GM18520 (cell line): ENCODE results near the gene NDOR1.
A peak's percentile ranks its signal among the peaks of the same experiment; 100 is the strongest.

Experiments used
- ATAC-seq: cut with Tn5 transposase; IDR thresholded peaks from one replicate; pipeline ENCODE4 v1.9.1; 2021; ENCODE audit not compliant: unreplicated experiment

NDOR1 gene

DNA sequence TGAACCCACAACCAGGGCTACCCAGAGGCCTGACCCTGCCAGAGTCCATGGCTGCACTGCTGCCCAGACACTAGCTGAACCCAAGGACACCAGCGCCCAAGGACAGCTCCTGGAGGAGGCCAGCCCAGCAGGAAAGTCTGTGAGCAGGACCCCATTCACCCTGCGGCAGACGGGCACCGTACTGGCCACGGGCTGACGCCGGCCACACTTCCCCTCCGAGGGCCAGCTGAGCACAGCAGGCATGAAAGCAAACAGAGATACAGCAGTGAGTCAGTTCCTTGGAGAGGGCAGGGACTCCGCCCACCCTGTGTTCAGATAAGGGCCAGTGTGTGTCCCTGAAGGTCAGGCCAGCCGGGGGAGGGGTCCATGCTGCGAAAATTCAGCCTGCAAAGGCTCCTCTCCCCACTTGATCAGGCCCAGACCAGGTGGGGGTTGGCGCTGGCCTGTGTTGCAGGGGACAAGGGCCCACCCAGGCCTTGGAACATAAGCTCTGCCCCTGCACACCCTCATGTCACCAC, 13.3 kb downstream of the NDOR1 start:
- no peak for ATAC-seq

DNA sequence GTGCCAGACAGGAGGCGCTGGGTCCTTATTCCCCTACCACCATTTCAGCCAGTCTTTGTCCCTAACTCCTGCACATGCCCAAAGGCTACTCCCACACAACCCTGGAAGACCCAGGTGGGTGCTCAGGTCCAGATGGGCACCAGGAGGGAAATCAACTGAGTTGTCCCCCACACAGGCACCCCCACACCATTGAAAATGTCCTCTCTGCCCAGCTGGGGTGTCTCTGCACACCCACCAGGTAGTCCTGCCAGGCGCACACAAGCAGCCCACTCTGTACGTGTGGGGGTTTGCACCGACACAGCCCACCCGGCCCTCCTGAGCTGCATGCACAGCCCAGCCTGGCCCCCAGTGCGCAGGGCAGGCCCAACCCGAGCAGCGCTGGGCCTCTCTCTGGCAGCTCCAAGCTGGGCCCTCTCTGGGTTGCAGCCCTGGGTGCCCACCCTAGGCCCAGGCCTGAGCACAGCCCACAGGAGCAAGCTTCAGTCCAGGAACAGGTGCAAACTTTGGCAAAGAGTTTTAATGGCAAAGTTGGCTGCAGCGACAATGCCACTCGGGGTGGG, 14.3 kb downstream of the NDOR1 start:
- ATAC-seq, result no peak

DNA sequence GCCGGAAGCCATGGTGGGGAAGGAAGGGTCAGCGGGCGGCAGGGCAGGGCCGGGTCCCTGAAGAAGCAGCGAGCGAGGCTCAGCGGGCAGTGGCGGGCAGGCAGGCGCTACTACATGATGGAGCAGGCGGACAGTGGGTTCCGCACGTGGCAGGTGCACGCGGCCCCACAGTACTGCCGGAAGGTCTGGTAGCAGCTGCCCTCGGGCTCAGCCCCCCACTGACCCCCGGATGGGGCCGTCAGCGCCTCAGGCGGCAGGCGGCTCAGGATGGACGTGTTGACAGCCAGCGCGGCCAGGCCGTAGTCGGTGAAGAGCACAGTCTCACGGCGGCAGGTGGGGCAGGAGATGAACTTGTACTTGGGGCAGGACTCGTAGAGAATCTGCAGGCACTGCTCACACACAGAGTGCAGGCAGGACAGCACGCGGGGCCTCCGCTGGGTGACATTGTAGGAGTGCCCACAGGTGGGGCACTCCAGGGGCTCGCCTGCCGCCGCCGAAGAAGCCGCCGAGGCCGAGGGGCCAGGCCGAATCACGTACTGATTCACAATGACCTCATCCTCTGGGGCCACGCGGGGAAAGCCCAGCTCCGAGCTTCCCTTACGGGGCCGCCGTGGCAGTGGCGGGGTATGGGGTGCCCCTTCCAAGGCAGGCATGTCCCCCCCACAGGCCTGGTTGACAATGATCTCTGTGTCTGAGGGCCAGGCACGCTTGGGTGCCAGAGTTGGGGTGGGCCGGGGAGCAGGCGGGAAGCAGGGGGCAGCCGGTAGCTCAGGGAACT, 15.0 kb downstream of the NDOR1 start:
- no peak for ATAC-seq

- ATAC-seq, result no peak
These were observed 15.6 kb downstream of the NDOR1 start for GRCh38 chr9:137221095-137221505.

GRCh38 chr9:137221506-137222111, 16.1 kb downstream of the NDOR1 start:
- no peak for ATAC-seq

DNA sequence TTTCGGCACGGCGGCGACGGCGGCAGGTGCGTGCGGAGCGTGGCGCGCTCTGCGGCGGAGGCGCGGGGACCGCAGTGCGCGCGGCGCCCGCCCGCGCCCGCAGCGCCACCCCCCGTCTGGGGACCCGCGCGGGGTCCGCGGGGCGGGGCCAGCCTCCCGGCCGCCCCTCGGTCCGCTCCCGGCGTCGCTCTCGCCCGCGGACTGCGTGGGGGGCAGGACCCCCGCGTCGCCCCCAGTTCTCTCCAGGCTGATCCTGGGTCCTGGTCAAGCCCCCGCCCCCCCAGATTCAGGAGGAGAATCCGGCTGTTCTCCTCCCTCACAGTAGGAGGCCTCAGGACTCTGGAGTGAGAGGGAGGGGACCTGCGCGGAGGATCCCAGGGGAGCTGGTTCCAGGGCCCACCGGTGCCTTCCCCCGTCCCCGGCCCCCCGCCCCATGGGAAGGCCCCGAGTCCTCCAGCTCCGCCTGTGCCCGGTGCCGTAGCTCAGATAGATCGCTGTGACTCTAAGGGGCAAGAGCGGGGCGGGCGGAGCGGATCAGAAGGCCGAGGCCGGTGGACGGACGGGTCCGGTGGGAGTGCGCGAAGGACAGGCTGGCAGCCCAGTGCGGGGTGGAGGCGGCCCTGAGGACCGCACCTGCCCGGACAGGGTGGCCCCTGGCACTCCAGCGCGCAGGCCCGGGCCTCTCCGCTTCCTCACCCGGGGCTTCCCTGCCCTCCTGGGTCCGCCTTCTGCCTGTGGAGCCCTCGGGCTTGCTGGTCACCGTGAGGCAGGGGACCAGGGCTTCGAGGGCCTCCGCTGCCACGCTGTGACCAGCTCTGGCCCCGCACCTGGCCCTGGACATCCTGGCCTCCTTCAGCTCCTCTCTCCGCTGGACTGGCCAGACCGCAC, 16.9 kb downstream of the NDOR1 start, which contains the start of gene RNF208:
TSS of gene RNF208 (minus strand) at position 51 of the 888 bp plus-strand sequence. CDS start 1,028 bp downstream, outside the sequence.
- ATAC-seq, result no peak

- peak; percentile 75 for ATAC-seq
These were observed 17.8 kb downstream of the NDOR1 start for GRCh38 chr9:137223078-137223970.

GRCh38 chr9:137224830-137225694, 19.6 kb downstream of the NDOR1 start, which contains the start of gene CYSRT1:
Gene CYSRT1 (plus strand): TSS chr9:137225174. CDS start chr9:137225622, 448 bp downstream.
- no peak for ATAC-seq

- no peak for ATAC-seq
These were observed 20.3 kb downstream of the NDOR1 start for GRCh38 chr9:137225699-137226331.

- ATAC-seq, result no peak
These were observed 21.0 kb downstream of the NDOR1 start for GRCh38 chr9:137226338-137227053.

GRCh38 chr9:137227054-137227852, 21.8 kb downstream of the NDOR1 start, which contains the start of gene RNF224:
Gene RNF224 (plus strand): TSS chr9:137227502. CDS start chr9:137228336, 834 bp downstream.
- no peak for ATAC-seq

- ATAC-seq, result no peak
These were observed 22.5 kb downstream of the NDOR1 start for GRCh38 chr9:137227853-137228505.

DNA sequence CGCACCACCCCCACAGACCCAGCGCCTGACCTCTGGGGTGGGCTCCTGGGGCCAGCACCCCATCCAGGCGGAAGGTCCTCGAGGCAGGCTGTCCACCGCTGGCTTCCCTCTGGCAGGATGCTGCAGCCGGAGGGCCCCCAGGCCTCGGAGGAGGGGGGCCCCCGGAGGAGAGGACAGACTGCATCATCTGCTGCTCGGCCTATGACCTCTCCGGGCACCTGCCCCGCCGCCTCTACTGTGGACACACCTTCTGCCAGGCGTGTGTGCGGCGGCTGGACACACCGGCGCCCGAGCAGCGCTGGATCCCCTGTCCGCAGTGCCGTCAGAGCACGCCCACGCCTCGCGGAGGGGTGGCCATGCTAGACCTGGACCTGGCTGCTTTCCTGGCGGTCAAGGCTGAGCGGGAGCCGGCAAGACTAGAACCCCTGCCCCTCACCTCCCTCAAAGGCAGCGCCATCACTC, 23.0 kb downstream of the NDOR1 start:
- no peak for ATAC-seq

DNA sequence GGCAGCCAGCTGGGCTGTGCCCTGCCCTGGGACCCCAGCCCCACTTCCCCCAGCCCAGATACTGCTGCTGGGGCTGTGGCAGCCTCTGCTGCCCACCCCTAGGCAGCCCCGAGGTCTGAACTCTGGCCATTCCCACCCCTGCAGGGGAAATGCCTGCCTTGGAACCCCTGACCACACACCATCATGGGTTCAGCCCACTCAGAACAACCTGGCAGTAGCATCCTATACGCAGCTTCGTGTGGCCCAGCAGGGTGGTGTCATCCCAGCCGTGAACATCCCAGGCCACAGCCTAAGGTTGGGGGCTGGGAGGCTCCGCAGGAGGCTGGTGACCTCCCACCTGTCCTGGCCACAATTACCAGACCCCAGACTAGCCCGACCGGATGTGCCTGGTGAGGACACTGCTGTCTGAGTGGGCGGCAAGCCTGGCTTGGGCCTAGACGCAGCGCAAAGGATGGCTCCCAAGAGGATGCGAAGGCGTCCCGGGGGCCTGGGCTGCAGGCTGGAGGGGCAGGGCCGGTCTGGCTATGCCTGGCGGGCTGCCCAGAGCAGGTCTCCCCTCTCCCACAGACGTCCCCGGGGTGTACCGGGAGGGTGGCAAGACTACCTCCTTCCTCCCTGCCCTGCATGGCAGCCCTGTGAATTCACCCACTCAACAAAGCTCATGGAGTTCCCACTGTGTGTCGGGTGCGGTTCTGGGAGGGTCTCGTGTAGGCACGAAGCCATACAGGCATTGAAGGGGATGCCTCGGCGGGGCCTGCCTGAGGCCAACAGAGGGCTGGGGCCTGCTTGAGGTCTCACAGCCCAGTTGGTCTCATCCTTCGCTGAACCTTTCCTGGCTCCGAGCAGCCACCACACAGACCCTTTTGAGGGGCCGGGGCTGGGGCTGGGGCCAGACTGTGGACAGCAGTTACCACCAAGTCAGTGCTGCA, 23.7 kb downstream of the NDOR1 start:
- ATAC-seq, result no peak
